Measurements from ENCODE around the gene SALL4. TPM values are rescaled to one million over a fixed set of nuclear protein-coding genes. Genes with fewer than 3 reads are reported as not detected.
"Not testable (repeated sequence)": the region's sequence is repeated elsewhere in the genome, so short reads cannot be mapped to it uniquely, and the experiment has no call there.

Gene SALL4
- total and polyA plus RNA-seq, 2 donors: 0.09 to 0.21 TPM

DNA sequence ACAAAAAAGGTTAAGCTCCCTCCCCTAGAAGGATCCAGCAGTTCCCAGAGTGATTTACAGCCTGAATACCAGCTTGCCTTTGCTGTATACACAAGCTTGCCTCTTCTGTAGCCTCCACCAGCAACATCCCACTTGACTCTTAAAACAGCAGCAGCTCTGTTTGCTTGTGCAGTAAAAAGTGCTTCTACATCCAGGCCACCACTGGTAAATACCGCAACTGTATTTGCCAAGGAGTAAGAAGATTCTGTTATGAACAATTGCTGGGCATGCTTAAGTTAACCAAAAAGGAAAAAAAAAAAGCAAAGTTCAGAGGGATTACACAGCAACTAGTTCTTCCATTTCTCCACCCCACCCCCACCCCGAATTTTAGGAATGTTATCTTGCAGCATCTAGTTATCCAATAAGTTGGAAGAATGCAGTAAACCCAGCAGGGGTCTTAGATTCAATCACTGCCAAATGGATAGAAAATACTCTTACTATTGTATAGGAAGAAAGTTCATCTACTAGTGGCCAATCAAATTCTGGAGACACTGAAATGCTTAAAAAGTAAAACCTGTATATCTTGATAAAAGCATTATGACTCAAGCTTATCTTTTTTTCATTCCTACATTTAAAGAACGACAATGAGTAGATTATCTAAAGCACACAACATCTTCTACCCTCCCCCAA, 4.8 kb downstream of the SALL4 start:
- no peak for DNase-seq (ENCODE audit: low read depth in 6 of 9, low spot score in 9 of 9)
- Histone ChIP-seq H3K9me3 (ENCODE audit: control insufficient read depth in 2 of 2, insufficient read depth in 1 of 2, low read length in 1 of 2) (no peaks in the 10 kb centered on the region), H3K27ac (ENCODE audit: low read depth in 1 of 2, low read length in 1 of 2) (no peak overlapping the region), H3K27me3 (ENCODE audit: control insufficient read depth in 2 of 2, insufficient read depth in 1 of 2, low read length in 1 of 2) (peaks cover 32 to 42% of the 10 kb centered on the region in 2 donors), H3K4me3 (ENCODE audit: low read length in 2 of 2) (no peak overlapping the region), H3K4me1 (ENCODE audit: control insufficient read depth in 2 of 2, insufficient read depth in 2 of 2, low read length in 2 of 2) (no peaks in the 10 kb centered on the region), H3K36me3 (ENCODE audit: control insufficient read depth in 2 of 2, insufficient read depth in 2 of 2, low read length in 1 of 2) (no peaks in the 10 kb centered on the region)
- 89% methylated on average over 3 of the region's 3 CpGs for WGBS

DNA sequence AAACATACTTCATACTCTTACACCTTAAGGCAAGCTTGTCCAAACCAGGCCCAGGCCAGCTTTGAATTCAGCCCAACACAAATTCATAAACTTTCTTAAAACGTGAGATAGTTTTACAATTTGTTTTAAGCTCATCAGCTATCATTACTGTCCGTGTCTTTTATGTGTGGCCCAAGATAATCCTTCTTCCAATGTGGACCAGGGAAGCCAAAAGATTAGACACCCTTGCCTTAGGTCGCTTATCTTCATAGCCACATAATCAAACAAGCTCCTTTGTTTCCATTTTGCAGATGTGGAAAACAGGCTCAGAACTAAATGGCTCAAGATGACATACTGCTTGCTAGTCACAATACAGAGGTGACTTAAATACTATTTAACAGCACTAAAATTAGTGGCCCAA, 6.0 kb downstream of the SALL4 start:
- WGBS: 91% methylated on average over 3 of the region's 3 CpGs
- H3K27me3 ChIP-seq (ENCODE audit: control insufficient read depth in 2 of 2, insufficient read depth in 1 of 2, low read length in 1 of 2): peaks cover 20 to 30% of the 10 kb centered on the region in 2 donors
- H3K4me3 ChIP-seq (ENCODE audit: low read length in 2 of 2): no peak overlapping the region
- no peak for DNase-seq (ENCODE audit: low read depth in 6 of 9, low spot score in 9 of 9)
- H3K27ac ChIP-seq (ENCODE audit: low read depth in 1 of 2, low read length in 1 of 2): no peak overlapping the region
- no peaks in the 10 kb centered on the region for H3K36me3 ChIP-seq (ENCODE audit: control insufficient read depth in 2 of 2, insufficient read depth in 2 of 2, low read length in 1 of 2)
- H3K4me1 ChIP-seq (ENCODE audit: control insufficient read depth in 2 of 2, insufficient read depth in 2 of 2, low read length in 2 of 2): no peaks in the 10 kb centered on the region
- no peaks in the 10 kb centered on the region for H3K9me3 ChIP-seq (ENCODE audit: control insufficient read depth in 2 of 2, insufficient read depth in 1 of 2, low read length in 1 of 2)

DNA sequence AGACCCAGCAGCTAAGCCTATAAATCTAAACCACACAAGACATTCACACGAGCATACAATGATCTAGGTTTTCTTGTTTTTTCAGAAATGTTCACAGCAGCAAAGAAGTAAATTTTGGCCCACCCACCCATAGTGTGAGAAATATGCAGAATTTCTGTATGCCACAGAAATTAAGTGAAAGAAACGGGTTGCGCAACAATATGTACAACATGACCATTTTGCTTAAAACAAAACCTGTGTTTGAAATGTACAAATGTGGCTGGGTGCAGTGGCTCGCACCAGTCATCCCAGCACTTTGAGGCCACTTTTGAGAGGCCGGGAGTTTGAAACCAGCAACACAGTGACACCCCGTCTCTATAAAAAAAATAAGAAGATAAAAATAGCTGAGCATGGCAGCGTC, 9.4 kb downstream of the SALL4 start:
- Histone ChIP-seq H3K27me3 (ENCODE audit: control insufficient read depth in 2 of 2, insufficient read depth in 1 of 2, low read length in 1 of 2) (peaks cover 0 to under 1% of the 10 kb centered on the region in 2 donors), H3K27ac (ENCODE audit: low read depth in 1 of 2, low read length in 1 of 2) (no peak overlapping the region), H3K4me1 (ENCODE audit: control insufficient read depth in 2 of 2, insufficient read depth in 2 of 2, low read length in 2 of 2) (no peaks in the 10 kb centered on the region), H3K4me3 (ENCODE audit: low read length in 2 of 2) (no peak overlapping the region), H3K9me3 (ENCODE audit: control insufficient read depth in 2 of 2, insufficient read depth in 1 of 2, low read length in 1 of 2) (no peaks in the 10 kb centered on the region), H3K36me3 (ENCODE audit: control insufficient read depth in 2 of 2, insufficient read depth in 2 of 2, low read length in 1 of 2) (no peaks in the 10 kb centered on the region)
- WGBS: 97% methylated on average over 7 of the region's 7 CpGs
- no peak for DNase-seq (ENCODE audit: low read depth in 6 of 9, low spot score in 9 of 9)

DNA sequence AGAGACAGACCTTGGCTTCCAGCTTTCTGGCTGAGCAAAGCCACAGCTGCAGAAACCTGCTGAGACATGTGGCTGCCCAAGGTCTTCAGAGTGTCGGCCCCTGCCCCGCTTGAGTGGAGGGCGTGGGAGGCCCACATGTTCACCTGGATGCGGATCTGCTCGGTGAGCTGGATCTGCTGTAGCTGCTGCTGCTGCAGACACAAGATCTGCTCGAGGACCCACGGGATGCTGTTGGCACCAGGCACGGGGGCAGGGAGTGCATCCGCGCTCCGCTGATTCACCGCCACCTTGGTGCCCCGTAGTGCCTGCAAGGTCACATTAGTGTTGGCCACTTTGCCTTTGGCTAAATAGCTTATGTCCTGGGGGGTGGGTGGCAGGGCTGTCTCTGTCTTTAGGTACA, 10.7 kb downstream of the SALL4 start:
- 94% methylated on average over 13 of the region's 13 CpGs for WGBS
- no peak for DNase-seq (ENCODE audit: low read depth in 6 of 9, low spot score in 9 of 9)
- H3K36me3 ChIP-seq (ENCODE audit: control insufficient read depth in 2 of 2, insufficient read depth in 2 of 2, low read length in 1 of 2): no peaks in the 10 kb centered on the region
- H3K9me3 ChIP-seq (ENCODE audit: control insufficient read depth in 2 of 2, insufficient read depth in 1 of 2, low read length in 1 of 2): no peaks in the 10 kb centered on the region
- H3K27me3 ChIP-seq (ENCODE audit: control insufficient read depth in 2 of 2, insufficient read depth in 1 of 2, low read length in 1 of 2): no peaks in the 10 kb centered on the region
- H3K27ac ChIP-seq (ENCODE audit: low read depth in 1 of 2, low read length in 1 of 2): no peak overlapping the region
- no peak overlapping the region for H3K4me3 ChIP-seq (ENCODE audit: low read length in 2 of 2)
- H3K4me1 ChIP-seq (ENCODE audit: control insufficient read depth in 2 of 2, insufficient read depth in 2 of 2, low read length in 2 of 2): no peaks in the 10 kb centered on the region

DNA sequence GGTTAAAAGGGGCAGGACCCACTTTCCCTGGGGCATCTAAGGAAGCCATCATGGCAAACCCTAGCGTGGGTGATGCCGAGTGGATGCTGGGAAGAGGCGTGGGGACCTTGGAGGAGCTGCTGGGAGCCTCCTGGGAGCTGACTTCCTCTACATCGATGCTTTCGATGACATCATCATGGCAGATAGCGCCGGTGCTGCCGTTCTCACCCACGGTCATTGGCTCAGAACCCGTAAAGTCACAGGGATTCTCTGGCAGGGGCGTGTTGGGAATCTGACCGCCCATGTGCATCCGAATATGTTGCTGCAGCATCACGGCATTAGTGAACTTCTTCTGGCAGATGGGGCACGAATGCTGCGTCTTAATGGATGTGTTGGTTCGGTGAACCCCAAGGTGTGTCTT, 12.1 kb downstream of the SALL4 start:
- Histone ChIP-seq H3K27ac (ENCODE audit: low read depth in 1 of 2, low read length in 1 of 2) (no peak overlapping the region), H3K27me3 (ENCODE audit: control insufficient read depth in 2 of 2, insufficient read depth in 1 of 2, low read length in 1 of 2) (no peaks in the 10 kb centered on the region), H3K9me3 (ENCODE audit: control insufficient read depth in 2 of 2, insufficient read depth in 1 of 2, low read length in 1 of 2) (no peaks in the 10 kb centered on the region), H3K4me3 (ENCODE audit: low read length in 2 of 2) (no peak overlapping the region), H3K4me1 (ENCODE audit: control insufficient read depth in 2 of 2, insufficient read depth in 2 of 2, low read length in 2 of 2) (no peaks in the 10 kb centered on the region), H3K36me3 (ENCODE audit: control insufficient read depth in 2 of 2, insufficient read depth in 2 of 2, low read length in 1 of 2) (no peaks in the 10 kb centered on the region)
- 97% methylated on average over 17 of the region's 17 CpGs for WGBS
- DNase-seq (ENCODE audit: low read depth in 6 of 9, low spot score in 9 of 9): no peak

DNA sequence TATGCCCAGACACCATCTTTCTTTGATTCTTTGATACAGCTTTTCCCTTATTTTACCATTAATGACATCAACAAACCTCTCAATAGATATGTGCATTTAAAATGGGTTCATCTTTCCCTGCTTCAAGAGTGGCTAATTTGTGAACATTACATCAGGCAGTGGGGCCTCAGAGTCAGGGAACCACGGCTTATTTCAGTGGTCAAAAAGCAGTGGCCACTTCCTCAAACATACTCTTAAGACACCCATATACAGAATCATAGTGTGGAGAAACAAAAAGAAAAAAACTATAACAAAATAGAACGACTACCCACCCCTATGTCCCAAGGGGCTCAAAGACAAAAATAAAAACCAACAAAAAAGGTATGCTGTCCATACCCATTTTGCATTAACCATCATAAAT, 12.9 kb downstream of the SALL4 start:
- no peak overlapping the region for H3K27ac ChIP-seq (ENCODE audit: low read depth in 1 of 2, low read length in 1 of 2)
- H3K4me3 ChIP-seq (ENCODE audit: low read length in 2 of 2): no peak overlapping the region
- no peaks in the 10 kb centered on the region for H3K4me1 ChIP-seq (ENCODE audit: control insufficient read depth in 2 of 2, insufficient read depth in 2 of 2, low read length in 2 of 2)
- no peaks in the 10 kb centered on the region for H3K27me3 ChIP-seq (ENCODE audit: control insufficient read depth in 2 of 2, insufficient read depth in 1 of 2, low read length in 1 of 2)
- 83% methylated on average over 2 of the region's 2 CpGs for WGBS
- no peaks in the 10 kb centered on the region for H3K9me3 ChIP-seq (ENCODE audit: control insufficient read depth in 2 of 2, insufficient read depth in 1 of 2, low read length in 1 of 2)
- no peak for DNase-seq (ENCODE audit: low read depth in 6 of 9, low spot score in 9 of 9)
- no peaks in the 10 kb centered on the region for H3K36me3 ChIP-seq (ENCODE audit: control insufficient read depth in 2 of 2, insufficient read depth in 2 of 2, low read length in 1 of 2)

DNA sequence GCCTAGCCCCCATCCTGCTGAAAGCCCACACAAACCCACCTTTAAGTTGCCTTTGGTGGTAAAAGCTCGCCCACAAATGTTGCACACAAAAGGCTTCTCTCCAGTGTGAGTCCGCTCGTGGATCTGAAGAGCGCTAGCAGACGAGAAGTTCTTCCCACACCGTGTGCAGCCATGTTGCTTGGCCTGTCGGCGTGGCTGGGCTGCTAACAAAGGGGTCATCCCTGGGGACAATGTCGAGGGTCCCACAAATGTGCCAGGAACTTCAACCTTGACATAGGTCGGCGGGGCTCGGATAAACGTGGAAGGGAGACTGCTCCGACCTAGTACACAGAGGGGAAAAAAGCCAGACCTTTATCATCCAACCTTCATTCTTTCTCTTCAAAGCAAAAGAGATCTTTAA, 13.5 kb downstream of the SALL4 start:
- no peak overlapping the region for H3K4me3 ChIP-seq (ENCODE audit: low read length in 2 of 2)
- 96% methylated on average over 14 of the region's 14 CpGs for WGBS
- H3K9me3 ChIP-seq (ENCODE audit: control insufficient read depth in 2 of 2, insufficient read depth in 1 of 2, low read length in 1 of 2): no peaks in the 10 kb centered on the region
- no peaks in the 10 kb centered on the region for H3K4me1 ChIP-seq (ENCODE audit: control insufficient read depth in 2 of 2, insufficient read depth in 2 of 2, low read length in 2 of 2)
- no peaks in the 10 kb centered on the region for H3K27me3 ChIP-seq (ENCODE audit: control insufficient read depth in 2 of 2, insufficient read depth in 1 of 2, low read length in 1 of 2)
- no peaks in the 10 kb centered on the region for H3K36me3 ChIP-seq (ENCODE audit: control insufficient read depth in 2 of 2, insufficient read depth in 2 of 2, low read length in 1 of 2)
- no peak overlapping the region for H3K27ac ChIP-seq (ENCODE audit: low read depth in 1 of 2, low read length in 1 of 2)
- no peak for DNase-seq (ENCODE audit: low read depth in 6 of 9, low spot score in 9 of 9)

DNA sequence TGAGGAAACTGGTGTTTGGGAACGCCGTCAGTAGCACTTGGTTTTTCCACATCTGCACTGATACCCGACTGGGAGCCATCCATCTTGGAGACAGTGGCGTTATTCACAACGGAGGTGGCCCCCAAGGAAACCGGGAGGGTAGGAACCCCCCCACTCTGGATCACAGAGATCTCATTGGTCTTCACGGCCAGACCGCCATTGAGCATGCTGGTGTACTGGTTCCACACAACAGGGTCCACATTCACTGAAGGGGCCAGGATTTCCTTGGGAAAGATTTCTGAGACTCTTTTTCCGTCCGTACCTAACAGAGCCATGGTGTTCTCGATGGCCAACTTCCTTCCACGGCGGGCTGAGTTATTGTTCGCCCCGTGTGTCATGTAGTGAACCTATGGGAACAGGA, 18.0 kb downstream of the SALL4 start:
- DNase-seq (ENCODE audit: low read depth in 6 of 9, low spot score in 9 of 9): no peak
- 97% methylated on average over 15 of the region's 15 CpGs for WGBS
- H3K4me3 ChIP-seq (ENCODE audit: low read length in 2 of 2): no peak overlapping the region

DNA sequence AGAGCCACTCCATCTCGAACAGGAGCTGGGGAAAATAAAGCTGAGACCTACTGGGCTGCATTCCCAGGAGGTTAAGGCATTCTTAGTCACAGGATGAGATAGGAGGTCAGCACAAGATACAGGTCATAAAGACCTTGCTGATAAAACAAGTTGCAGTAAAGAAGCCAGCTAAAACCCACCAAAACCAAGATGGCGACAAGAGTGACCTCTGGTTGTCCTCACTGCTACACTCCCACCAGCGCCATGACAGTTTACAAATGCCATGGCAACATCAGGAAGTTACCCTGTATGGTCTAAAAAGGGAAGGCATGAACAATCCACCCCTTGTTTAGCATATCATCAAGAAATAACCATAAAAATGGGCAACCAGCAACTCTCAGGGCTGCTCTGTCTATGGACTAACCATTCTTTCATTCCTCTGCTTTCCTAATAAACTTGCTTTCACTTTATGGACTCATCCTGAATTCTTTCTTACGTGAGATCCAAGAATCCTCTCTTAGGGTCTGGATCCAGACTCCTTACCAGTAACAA, 24.0 kb downstream of the SALL4 start:
- DNase-seq (ENCODE audit: low read depth in 6 of 9, low spot score in 9 of 9); H3K4me1 ChIP-seq (ENCODE audit: control insufficient read depth in 2 of 2, insufficient read depth in 2 of 2, low read length in 2 of 2); H3K27me3 ChIP-seq (ENCODE audit: control insufficient read depth in 2 of 2, insufficient read depth in 1 of 2, low read length in 1 of 2); H3K36me3 ChIP-seq (ENCODE audit: control insufficient read depth in 2 of 2, insufficient read depth in 2 of 2, low read length in 1 of 2); H3K4me3 ChIP-seq (ENCODE audit: low read length in 2 of 2); H3K27ac ChIP-seq (ENCODE audit: low read depth in 1 of 2, low read length in 1 of 2); H3K9me3 ChIP-seq (ENCODE audit: control insufficient read depth in 2 of 2, insufficient read depth in 1 of 2, low read length in 1 of 2): not testable (repeated sequence)
- 89% methylated on average over 4 of the region's 4 CpGs for WGBS

More for the DNA sequence above, 18.0 kb downstream of the SALL4 start:
- no peaks in the 10 kb centered on the region for H3K27me3 ChIP-seq (ENCODE audit: control insufficient read depth in 2 of 2, insufficient read depth in 1 of 2, low read length in 1 of 2)
- H3K36me3 ChIP-seq (ENCODE audit: control insufficient read depth in 2 of 2, insufficient read depth in 2 of 2, low read length in 1 of 2): no peaks in the 10 kb centered on the region
- H3K4me1 ChIP-seq (ENCODE audit: control insufficient read depth in 2 of 2, insufficient read depth in 2 of 2, low read length in 2 of 2): no peaks in the 10 kb centered on the region
- peaks cover 0 to 2% of the 10 kb centered on the region in 2 donors for H3K9me3 ChIP-seq (ENCODE audit: control insufficient read depth in 2 of 2, insufficient read depth in 1 of 2, low read length in 1 of 2)
- no peak overlapping the region for H3K27ac ChIP-seq (ENCODE audit: low read depth in 1 of 2, low read length in 1 of 2)

Data from thymus (tissue), 11 donors.